ENCODE measurements around the gene C1orf159. TPM values are rescaled to one million over a fixed set of nuclear protein-coding genes. Genes with fewer than 3 reads are reported as not detected.
A peak's percentile ranks its signal among the peaks of the same experiment; 100 is the strongest.

C1orf159 gene
- polyA plus RNA-seq, 3 donors: 3.0 to 18.8 (median 3.3) TPM

DNA sequence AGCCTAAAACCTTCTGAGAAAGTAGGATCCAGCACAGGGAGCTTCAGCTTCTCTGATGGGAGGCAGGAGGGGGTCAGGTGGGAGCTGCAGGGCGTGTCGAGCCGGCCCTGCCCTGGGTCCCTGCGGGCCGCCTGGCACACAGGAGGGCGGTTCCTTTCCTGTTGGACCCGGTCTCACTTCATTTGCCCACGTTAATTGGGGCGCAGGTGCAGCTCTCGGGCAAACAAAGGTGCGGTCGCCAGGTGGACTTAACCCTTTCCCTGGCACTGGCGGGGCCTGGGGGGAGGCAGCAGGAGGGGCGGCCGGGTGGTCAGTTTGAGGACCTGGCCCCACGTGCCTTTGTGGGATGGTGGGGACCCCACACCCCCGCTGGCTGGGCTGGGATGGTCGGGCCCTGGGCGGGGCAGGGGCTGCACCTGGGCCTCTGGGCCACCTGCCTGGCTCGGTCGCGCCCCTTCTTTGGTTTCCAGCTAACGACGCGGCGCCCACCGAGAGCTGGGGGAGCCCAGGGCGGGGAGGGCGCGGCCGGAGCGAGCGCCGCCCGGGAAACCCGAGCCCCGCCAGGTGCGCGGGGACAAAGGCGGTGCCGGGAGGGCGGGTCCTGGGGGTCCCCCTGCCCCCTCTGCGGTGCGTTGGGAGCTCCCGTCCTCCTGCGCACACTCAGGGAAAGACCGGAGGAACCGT lies 20.8 kb upstream of the C1orf159 start:
- TF ChIP-seq, protein P1, sequence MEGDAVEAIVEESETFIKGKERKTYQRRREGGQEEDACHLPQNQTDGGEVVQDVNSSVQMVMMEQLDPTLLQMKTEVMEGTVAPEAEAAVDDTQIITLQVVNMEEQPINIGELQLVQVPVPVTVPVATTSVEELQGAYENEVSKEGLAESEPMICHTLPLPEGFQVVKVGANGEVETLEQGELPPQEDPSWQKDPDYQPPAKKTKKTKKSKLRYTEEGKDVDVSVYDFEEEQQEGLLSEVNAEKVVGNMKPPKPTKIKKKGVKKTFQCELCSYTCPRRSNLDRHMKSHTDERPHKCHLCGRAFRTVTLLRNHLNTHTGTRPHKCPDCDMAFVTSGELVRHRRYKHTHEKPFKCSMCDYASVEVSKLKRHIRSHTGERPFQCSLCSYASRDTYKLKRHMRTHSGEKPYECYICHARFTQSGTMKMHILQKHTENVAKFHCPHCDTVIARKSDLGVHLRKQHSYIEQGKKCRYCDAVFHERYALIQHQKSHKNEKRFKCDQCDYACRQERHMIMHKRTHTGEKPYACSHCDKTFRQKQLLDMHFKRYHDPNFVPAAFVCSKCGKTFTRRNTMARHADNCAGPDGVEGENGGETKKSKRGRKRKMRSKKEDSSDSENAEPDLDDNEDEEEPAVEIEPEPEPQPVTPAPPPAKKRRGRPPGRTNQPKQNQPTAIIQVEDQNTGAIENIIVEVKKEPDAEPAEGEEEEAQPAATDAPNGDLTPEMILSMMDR (IDR thresholded peaks at IDR 0.05): no peak
- Histone ChIP-seq H3K9ac (ENCODE audit: insufficient read depth, low read length, poor library complexity, severe bottlenecking) (no peak overlapping the region), H3K9me3 (replicated peaks in 1 of 2; ENCODE audit: control insufficient read depth in 1 of 2, insufficient read depth in 1 of 2, low read length in 2 of 2) (no peaks in the 10 kb centered on the region), H3K36me3 (replicated peaks in 1 of 2; ENCODE audit: control insufficient read depth in 1 of 2, insufficient read depth in 2 of 2, low read length in 2 of 2) (no peaks in the 10 kb centered on the region), H4K20me1 (ENCODE audit: insufficient read depth, low read length) (no peaks in the 10 kb centered on the region), H3K27ac (ENCODE audit: low read depth in 1 of 2, low read length in 2 of 2) (no peak overlapping the region), H3K4me3 (replicated peaks in 1 of 3; ENCODE audit: low read depth in 2 of 3, low read length in 3 of 3) (no peak overlapping the region), H3K4me1 (ENCODE audit: control insufficient read depth in 1 of 2, insufficient read depth in 2 of 2, low read length in 2 of 2) (no peaks in the 10 kb centered on the region), H3K79me2 (ENCODE audit: insufficient read depth, low read length) (no peaks in the 10 kb centered on the region), H2AFZ (ENCODE audit: insufficient read depth, low read depth, low read length, poor library complexity, severe bottlenecking) (no peak overlapping the region), H3K4me2 (replicated peaks; ENCODE audit: extremely low read depth, low read length, poor library complexity, severe bottlenecking) (no peak overlapping the region), H3K27me3 (ENCODE audit: control insufficient read depth in 2 of 2, insufficient read depth in 2 of 2, low read length in 2 of 2) (peaks cover 0 to 19% of the 10 kb centered on the region in 2 donors)
- H3K9me3 Mint-ChIP-seq: peaks cover 0 to 4% (median 0%) of the 10 kb centered on the region in 7 donors
- no peaks in the 10 kb centered on the region for H3K36me3 Mint-ChIP-seq
- intact Hi-C loops (cut with micrococcal nuclease): no loop called here
- H3K27ac Mint-ChIP-seq: no peak overlapping the region
- DNase-seq: no peak
- H3K27me3 Mint-ChIP-seq (ENCODE audit: low read depth in 3 of 3): peaks cover 16 to 33% (median 24%) of the 10 kb centered on the region in 3 donors
- H3K4me1 Mint-ChIP-seq: peaks cover 2% of the 10 kb centered on the region
- peak overlapping the region in 1 of 2 donors; percentile 26 for H3K4me3 Mint-ChIP-seq
- 22% methylated on average over 39 of the region's 48 CpGs for WGBS (ENCODE audit: insufficient coverage)

GRCh38 chr1:1135339-1136136 lies 19.6 kb upstream of the C1orf159 start:
- Histone ChIP-seq H3K9ac (ENCODE audit: insufficient read depth, low read length, poor library complexity, severe bottlenecking) (no peak overlapping the region), H3K27me3 (ENCODE audit: control insufficient read depth in 2 of 2, insufficient read depth in 2 of 2, low read length in 2 of 2) (peaks cover 0 to 19% of the 10 kb centered on the region in 2 donors), H3K4me1 (ENCODE audit: control insufficient read depth in 1 of 2, insufficient read depth in 2 of 2, low read length in 2 of 2) (no peaks in the 10 kb centered on the region), H3K4me3 (replicated peaks in 1 of 3; ENCODE audit: low read depth in 2 of 3, low read length in 3 of 3) (no peak overlapping the region), H3K79me2 (ENCODE audit: insufficient read depth, low read length) (no peaks in the 10 kb centered on the region), H4K20me1 (ENCODE audit: insufficient read depth, low read length) (no peaks in the 10 kb centered on the region), H3K27ac (ENCODE audit: low read depth in 1 of 2, low read length in 2 of 2) (no peak overlapping the region), H3K36me3 (replicated peaks in 1 of 2; ENCODE audit: control insufficient read depth in 1 of 2, insufficient read depth in 2 of 2, low read length in 2 of 2) (no peaks in the 10 kb centered on the region), H3K9me3 (replicated peaks in 1 of 2; ENCODE audit: control insufficient read depth in 1 of 2, insufficient read depth in 1 of 2, low read length in 2 of 2) (no peaks in the 10 kb centered on the region), H2AFZ (ENCODE audit: insufficient read depth, low read depth, low read length, poor library complexity, severe bottlenecking) (no peak overlapping the region), H3K4me2 (replicated peaks; ENCODE audit: extremely low read depth, low read length, poor library complexity, severe bottlenecking) (no peak overlapping the region)
- H3K27me3 Mint-ChIP-seq (ENCODE audit: low read depth in 3 of 3): peaks cover 16 to 31% (median 24%) of the 10 kb centered on the region in 3 donors
- H3K4me3 Mint-ChIP-seq: no peak overlapping the region
- H3K4me1 Mint-ChIP-seq: peaks cover 2% of the 10 kb centered on the region
- H3K36me3 Mint-ChIP-seq: no peaks in the 10 kb centered on the region
- TF ChIP-seq, protein P1 (IDR thresholded peaks at IDR 0.05): no peak
- 96% methylated on average over 9 of the region's 20 CpGs for WGBS (ENCODE audit: insufficient coverage)
- no peak for DNase-seq
- H3K27ac Mint-ChIP-seq: no peak overlapping the region
- intact Hi-C loops (cut with micrococcal nuclease): no loop called here
- peaks cover 0 to 4% (median 0%) of the 10 kb centered on the region in 7 donors for H3K9me3 Mint-ChIP-seq
